ENCODE measurements around the gene CAB39.

The CAB39 gene

GRCh38 chr2:230865307-230865765 is 152.7 kb downstream of the CAB39 start:
- H3K27ac ChIP-seq, result peak overlapping the region; percentile 87

GRCh38 chr2:230865766-230866755 is 153.4 kb downstream of the CAB39 start:
- Histone ChIP-seq H4K20me1 (ENCODE audit: insufficient read depth) (no peaks in the 10 kb centered on the region), H3K4me1 (ENCODE audit: low read depth, poor library complexity, severe bottlenecking) (peaks cover 57% of the 10 kb centered on the region), H3K27me3 (ENCODE audit: insufficient read depth, low read depth) (no peaks in the 10 kb centered on the region), H3K79me2 (ENCODE audit: insufficient read depth, low read depth) (peaks cover 69% of the 10 kb centered on the region), H3K27ac (peak overlapping the region; percentile 87), H3K4me3 (IDR thresholded peaks at IDR 0.05; ENCODE audit: insufficient read depth, low read depth, low read length) (peak overlapping the region; percentile 83), H3K9ac (peak overlapping the region; percentile 86), H2AFZ (ENCODE audit: low read depth) (no peak overlapping the region), H3K4me2 (peak overlapping the region; percentile 99), H3K36me3 (ENCODE audit: insufficient read depth) (no peaks in the 10 kb centered on the region)
- TF ChIP-seq CTCF (conservative IDR thresholded peaks at IDR 0.05; ENCODE audit: low read depth, low read length), result no peak

More at GRCh38 chr2:230865307-230865765, 152.7 kb downstream of the CAB39 start:
- no peaks in the 10 kb centered on the region; the same call in 1 of the 2 replicates for H3K27me3 ChIP-seq (ENCODE audit: insufficient read depth, low read depth)
- H3K9ac ChIP-seq, result peak overlapping the region; percentile 86
- no peak for TF ChIP-seq CTCF (conservative IDR thresholded peaks at IDR 0.05; ENCODE audit: low read depth, low read length)
- no peak overlapping the region for H3K4me3 ChIP-seq (IDR thresholded peaks at IDR 0.05; ENCODE audit: insufficient read depth, low read depth, low read length)
- H2AFZ ChIP-seq (ENCODE audit: low read depth), result no peak overlapping the region
- peak overlapping the region; percentile 99 for H3K4me2 ChIP-seq
- peaks cover 50% of the 10 kb centered on the region for H3K4me1 ChIP-seq (ENCODE audit: low read depth, poor library complexity, severe bottlenecking)
- peaks cover 62% of the 10 kb centered on the region for H3K79me2 ChIP-seq (ENCODE audit: insufficient read depth, low read depth)
- H4K20me1 ChIP-seq (ENCODE audit: insufficient read depth), result no peaks in the 10 kb centered on the region
- H3K36me3 ChIP-seq (ENCODE audit: insufficient read depth), result no peaks in the 10 kb centered on the region

GRCh38 chr2:230866756-230867523 is 154.3 kb downstream of the CAB39 start:
- Histone ChIP-seq H3K36me3 (ENCODE audit: insufficient read depth) (no peaks in the 10 kb centered on the region), H3K4me3 (IDR thresholded peaks at IDR 0.05; ENCODE audit: insufficient read depth, low read depth, low read length) (peak overlapping the region; percentile 83), H3K79me2 (ENCODE audit: insufficient read depth, low read depth) (peaks cover 78% of the 10 kb centered on the region), H3K4me2 (peak overlapping the region; percentile 99), H3K27me3 (ENCODE audit: insufficient read depth, low read depth) (no peaks in the 10 kb centered on the region), H3K4me1 (ENCODE audit: low read depth, poor library complexity, severe bottlenecking) (peaks cover 66% of the 10 kb centered on the region), H2AFZ (ENCODE audit: low read depth) (no peak overlapping the region), H3K9ac (peak overlapping the region; percentile 86; the same call in 1 of the 2 replicates), H4K20me1 (ENCODE audit: insufficient read depth) (no peaks in the 10 kb centered on the region), H3K27ac (peak overlapping the region; percentile 87)
- TF ChIP-seq CTCF (conservative IDR thresholded peaks at IDR 0.05; ENCODE audit: low read depth, low read length), result no peak

- peak overlapping the region; percentile 99 for H3K4me2 ChIP-seq
These were observed 155.7 kb downstream of the CAB39 start for GRCh38 chr2:230868161-230868946.

More at GRCh38 chr2:230868161-230868946, 155.7 kb downstream of the CAB39 start:
- Histone ChIP-seq H3K4me3 (IDR thresholded peaks at IDR 0.05; ENCODE audit: insufficient read depth, low read depth, low read length) (no peak overlapping the region), H4K20me1 (ENCODE audit: insufficient read depth) (no peaks in the 10 kb centered on the region), H3K36me3 (ENCODE audit: insufficient read depth) (no peaks in the 10 kb centered on the region), H3K9ac (peak overlapping the region; percentile 86; the same call in 1 of the 2 replicates), H3K27ac (peak overlapping the region; percentile 87), H3K79me2 (ENCODE audit: insufficient read depth, low read depth) (peaks cover 92% of the 10 kb centered on the region), H3K27me3 (ENCODE audit: insufficient read depth, low read depth) (no peaks in the 10 kb centered on the region), H3K4me1 (ENCODE audit: low read depth, poor library complexity, severe bottlenecking) (peaks cover 80% of the 10 kb centered on the region), H2AFZ (ENCODE audit: low read depth) (no peak overlapping the region)
- no peak for TF ChIP-seq CTCF (conservative IDR thresholded peaks at IDR 0.05; ENCODE audit: low read depth, low read length)
